ENCODE data around the gene U2AF1L4. TPM values are rescaled to one million over a fixed set of nuclear protein-coding genes. Genes with fewer than 3 reads are reported as not detected.

The U2AF1L4 gene
- total and polyA plus RNA-seq, 2 experiments from 2014 or later, result 27.4 to 60.7 TPM

DNA sequence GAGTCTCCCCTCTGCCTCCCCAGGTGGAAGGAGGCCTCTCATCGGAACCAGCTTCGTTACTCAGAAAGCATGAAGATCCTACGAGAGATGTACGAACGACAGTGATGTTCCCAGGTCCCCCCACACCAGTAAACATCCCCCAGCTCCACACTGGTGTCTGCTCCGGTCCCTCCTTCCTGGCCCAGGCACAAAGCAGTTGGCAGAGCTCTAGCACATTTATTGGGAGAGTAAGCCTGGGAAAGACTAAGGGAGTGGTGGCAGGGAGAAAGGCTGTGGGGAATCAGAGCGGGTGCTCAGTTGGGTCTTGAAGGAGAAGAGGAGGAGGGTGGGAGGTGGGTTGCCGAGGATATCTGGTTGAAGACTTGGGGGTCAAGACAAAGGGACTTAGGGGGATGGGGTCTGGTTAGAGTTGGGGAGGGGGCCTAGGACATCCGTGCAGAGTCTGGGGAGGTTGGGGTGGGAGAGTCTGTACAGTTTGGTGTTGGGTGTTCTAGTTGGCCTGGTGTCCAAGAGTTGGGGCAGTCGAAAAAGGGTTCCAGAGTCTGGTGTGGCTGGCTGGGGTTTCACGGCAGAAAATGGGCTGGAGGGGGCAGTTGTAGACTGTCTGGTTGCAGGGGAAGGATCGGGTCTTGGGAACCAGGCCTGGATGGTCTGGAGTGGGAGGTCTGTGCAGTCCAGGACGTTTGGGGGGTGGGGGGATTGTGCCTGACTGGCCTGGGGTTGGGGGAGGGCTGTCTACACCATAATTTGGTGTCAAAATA, 9.3 kb upstream of the U2AF1L4 start:
- peak overlapping the region; percentile 74 for H3K4me2 ChIP-seq
- TF ChIP-seq, protein P1, sequence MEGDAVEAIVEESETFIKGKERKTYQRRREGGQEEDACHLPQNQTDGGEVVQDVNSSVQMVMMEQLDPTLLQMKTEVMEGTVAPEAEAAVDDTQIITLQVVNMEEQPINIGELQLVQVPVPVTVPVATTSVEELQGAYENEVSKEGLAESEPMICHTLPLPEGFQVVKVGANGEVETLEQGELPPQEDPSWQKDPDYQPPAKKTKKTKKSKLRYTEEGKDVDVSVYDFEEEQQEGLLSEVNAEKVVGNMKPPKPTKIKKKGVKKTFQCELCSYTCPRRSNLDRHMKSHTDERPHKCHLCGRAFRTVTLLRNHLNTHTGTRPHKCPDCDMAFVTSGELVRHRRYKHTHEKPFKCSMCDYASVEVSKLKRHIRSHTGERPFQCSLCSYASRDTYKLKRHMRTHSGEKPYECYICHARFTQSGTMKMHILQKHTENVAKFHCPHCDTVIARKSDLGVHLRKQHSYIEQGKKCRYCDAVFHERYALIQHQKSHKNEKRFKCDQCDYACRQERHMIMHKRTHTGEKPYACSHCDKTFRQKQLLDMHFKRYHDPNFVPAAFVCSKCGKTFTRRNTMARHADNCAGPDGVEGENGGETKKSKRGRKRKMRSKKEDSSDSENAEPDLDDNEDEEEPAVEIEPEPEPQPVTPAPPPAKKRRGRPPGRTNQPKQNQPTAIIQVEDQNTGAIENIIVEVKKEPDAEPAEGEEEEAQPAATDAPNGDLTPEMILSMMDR (IDR thresholded peaks at IDR 0.05; ENCODE audit: poor library complexity), result no peak
- no peak for TF ChIP-seq EZH2phosphoT487 (IDR thresholded peaks at IDR 0.05; ENCODE audit: low read depth, severe bottlenecking, unreplicated experiment)
- TF ChIP-seq EZH2 (IDR thresholded peaks at IDR 0.05; ENCODE audit: borderline replicate concordance), result no peak
- DNase-seq (ENCODE audit: low spot score), result no peak

DNA sequence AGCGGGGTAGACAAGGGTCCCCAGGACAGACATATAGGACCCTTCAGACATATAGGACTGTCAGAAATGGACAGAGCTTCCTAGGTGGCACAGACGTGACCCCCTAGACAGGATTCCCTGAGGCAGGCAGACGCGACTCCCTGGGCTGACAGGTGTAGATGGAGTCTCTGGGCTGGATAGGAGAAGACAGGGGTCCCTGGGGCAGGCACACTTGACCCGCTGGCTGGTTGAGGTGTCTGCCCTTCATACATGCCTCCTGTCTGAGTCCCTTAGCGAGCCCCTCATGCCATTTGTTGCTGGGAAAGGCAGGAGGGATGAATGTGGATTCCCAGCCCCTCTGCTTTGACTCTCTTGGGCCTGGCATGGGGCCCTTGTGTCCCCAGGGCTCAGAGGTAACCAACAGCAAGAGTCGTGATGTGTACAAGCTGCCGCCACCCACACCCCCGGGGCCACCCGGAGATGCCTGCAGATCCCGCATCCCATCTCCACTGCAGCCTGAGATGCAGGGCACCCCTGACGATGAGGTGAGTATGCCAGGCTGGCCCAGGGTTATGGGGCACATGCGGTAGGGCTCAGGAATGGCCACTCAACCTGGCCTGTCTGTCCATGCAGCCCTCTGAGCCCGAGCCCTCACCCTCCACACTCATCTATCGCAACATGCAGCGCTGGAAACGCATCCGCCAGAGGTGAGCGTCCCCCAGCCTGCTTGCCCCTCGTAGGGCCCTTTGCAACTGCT, 8.6 kb upstream of the U2AF1L4 start:
- H3K4me2 ChIP-seq, result no peak overlapping the region
- peaks cover 30% of the 10 kb centered on the region for H3K4me1 ChIP-seq (ENCODE audit: insufficient read depth)
- no peak overlapping the region for H3K4me3 ChIP-seq
- TF ChIP-seq EZH2 (IDR thresholded peaks at IDR 0.05; ENCODE audit: borderline replicate concordance) (no peak), EZH2phosphoT487 (IDR thresholded peaks at IDR 0.05; ENCODE audit: low read depth, severe bottlenecking, unreplicated experiment) (no peak)
- TF ChIP-seq, protein P1 (IDR thresholded peaks at IDR 0.05; ENCODE audit: poor library complexity), result no peak
- H3K9me2 ChIP-seq (replicated peaks; ENCODE audit: insufficient read depth), result no peaks in the 10 kb centered on the region
- H3K9me3 ChIP-seq (ENCODE audit: low read depth), result no peaks in the 10 kb centered on the region
- no peak overlapping the region for H2AFZ ChIP-seq
- no peaks in the 10 kb centered on the region for H4K20me1 ChIP-seq (ENCODE audit: insufficient read depth, poor library complexity, severe bottlenecking)
- peaks cover 2% of the 10 kb centered on the region for H3K27me3 ChIP-seq
- WGBS (ENCODE audit: low lambda C conversion rate, missing lambda C conversion rate), result 93% methylated on average over 19 of the region's 20 CpGs
- no peak for DNase-seq (ENCODE audit: low spot score)
- peaks cover 21% of the 10 kb centered on the region for H3K79me2 ChIP-seq
- no peak overlapping the region for H3K27ac ChIP-seq
- no peaks in the 10 kb centered on the region for H3K36me3 ChIP-seq (replicated peaks; ENCODE audit: insufficient read depth, low read depth)

More for the DNA sequence above, 9.3 kb upstream of the U2AF1L4 start:
- Histone ChIP-seq H3K9me3 (ENCODE audit: low read depth) (no peaks in the 10 kb centered on the region), H3K27ac (peak overlapping the region; percentile 97), H3K36me3 (replicated peaks; ENCODE audit: insufficient read depth, low read depth) (no peaks in the 10 kb centered on the region), H4K20me1 (ENCODE audit: insufficient read depth, poor library complexity, severe bottlenecking) (no peaks in the 10 kb centered on the region), H3K79me2 (peaks cover 23% of the 10 kb centered on the region), H3K4me1 (ENCODE audit: insufficient read depth) (peaks cover 28% of the 10 kb centered on the region), H3K27me3 (peaks cover 2% of the 10 kb centered on the region), H3K9me2 (replicated peaks; ENCODE audit: insufficient read depth) (no peaks in the 10 kb centered on the region), H2AFZ (no peak overlapping the region), H3K4me3 (no peak overlapping the region)
- WGBS (ENCODE audit: low lambda C conversion rate, missing lambda C conversion rate), result 93% methylated on average over 10 of the region's 13 CpGs

GRCh38 chr19:35752746-35753350, 7.6 kb upstream of the U2AF1L4 start:
- H3K4me2 ChIP-seq, result no peak overlapping the region

More at GRCh38 chr19:35752746-35753350, 7.6 kb upstream of the U2AF1L4 start:
- Histone ChIP-seq H3K36me3 (replicated peaks; ENCODE audit: insufficient read depth, low read depth) (no peaks in the 10 kb centered on the region), H3K9me3 (ENCODE audit: low read depth) (no peaks in the 10 kb centered on the region), H3K9me2 (replicated peaks; ENCODE audit: insufficient read depth) (no peaks in the 10 kb centered on the region), H3K4me1 (ENCODE audit: insufficient read depth) (peaks cover 27% of the 10 kb centered on the region), H2AFZ (no peak overlapping the region), H3K27ac (no peak overlapping the region), H3K79me2 (peaks cover 21% of the 10 kb centered on the region), H4K20me1 (ENCODE audit: insufficient read depth, poor library complexity, severe bottlenecking) (no peaks in the 10 kb centered on the region), H3K27me3 (peaks cover 2% of the 10 kb centered on the region), H3K4me3 (no peak overlapping the region)
- 98% methylated on average over 20 of the region's 20 CpGs for WGBS (ENCODE audit: low lambda C conversion rate, missing lambda C conversion rate)
- no peak for TF ChIP-seq EZH2 (IDR thresholded peaks at IDR 0.05; ENCODE audit: borderline replicate concordance)
- TF ChIP-seq, protein P1 (IDR thresholded peaks at IDR 0.05; ENCODE audit: poor library complexity), result no peak
- TF ChIP-seq EZH2phosphoT487 (IDR thresholded peaks at IDR 0.05; ENCODE audit: low read depth, severe bottlenecking, unreplicated experiment), result no peak
- no peak for DNase-seq (ENCODE audit: low spot score)

Data from hepatocyte (in vitro differentiated cells).